GM23338 (cell line): ENCODE data around the gene OXER1. TPM values are rescaled to one million over a fixed set of nuclear protein-coding genes. Genes with fewer than 3 reads are reported as not detected.

Source experiments
- ATAC-seq: fragments of 200-7000 bp; cut with Tn5 transposase; 3 replicates; pipeline ENCODE4 v1.9.1; 2020
- DNase-seq: peaks from one replicate; pipeline ENCODE4 v3.0.0-alpha.2; 2015; ENCODE audit warnings: low spot score
- H2AFZ ChIP-seq: fragments of 200-600 bp; sonication (generic); 2 replicates; pipeline ENCODE4 v1.8.0; 2016; ENCODE audit warnings: antibody characterized with exemption, mild to moderate bottlenecking, moderate library complexity
- H3F3A ChIP-seq: fragments of 200-600 bp; sonication (generic); replicated peaks from 2 replicates; pipeline ENCODE4 v1.8.0; 2017; ENCODE audit warnings: antibody characterized with exemption, mixed run types, low read depth
- H3K27ac ChIP-seq: fragments of 200-600 bp; sonication (generic); 2 replicates; pipeline ENCODE4 v1.6.1; 2016; ENCODE audit warnings: low read depth
- H3K27me3 ChIP-seq: fragments of 200-600 bp; sonication (generic); 2 replicates; pipeline ENCODE4 v1.8.0; 2016; ENCODE audit warnings: mild to moderate bottlenecking, mixed run types, moderate library complexity; ENCODE audit not compliant: insufficient read depth
- H3K36me3 ChIP-seq: fragments of 200-600 bp; sonication (generic); 2 replicates; pipeline ENCODE4 v1.8.0; 2016; ENCODE audit warnings: mild to moderate bottlenecking; ENCODE audit not compliant: insufficient read depth
- H3K4me1 ChIP-seq: fragments of 200-600 bp; sonication (generic); 2 replicates; pipeline ENCODE4 v1.8.0; 2016; ENCODE audit warnings: mild to moderate bottlenecking, moderate library complexity; ENCODE audit not compliant: insufficient read depth
- H3K4me2 ChIP-seq: fragments of 200-600 bp; sonication (generic); 2 replicates; pipeline ENCODE4 v1.7.1; 2017; ENCODE audit warnings: mixed run types
- H3K4me3 ChIP-seq: fragments of 200-600 bp; sonication (generic); 2 replicates; pipeline ENCODE4 v1.6.1; 2016; ENCODE audit warnings: mixed run types
- H3K79me2 ChIP-seq: fragments of 200-600 bp; sonication (generic); replicated peaks from 2 replicates; pipeline ENCODE4 v1.8.0; 2017; ENCODE audit warnings: mild to moderate bottlenecking; ENCODE audit not compliant: insufficient read depth
- H3K9me2 ChIP-seq: fragments of 200-600 bp; sonication (generic); 2 replicates; pipeline ENCODE4 v1.8.0; 2017; ENCODE audit not compliant: insufficient read depth
- H4K20me1 ChIP-seq: fragments of 200-600 bp; sonication (generic); replicated peaks from 2 replicates; pipeline ENCODE4 v1.8.0; 2017; ENCODE audit warnings: mild to moderate bottlenecking; ENCODE audit not compliant: insufficient read depth
- H3K27ac Mint-ChIP-seq: 2 replicates; pipeline ENCODE4 v1.8.0; 2020; ENCODE audit warnings: inconsistent platforms, mild to moderate bottlenecking, moderate library complexity, mixed read lengths
- H3K27me3 Mint-ChIP-seq: 3 replicates; pipeline ENCODE4 v1.8.0; 2022; ENCODE audit warnings: low read depth, mild to moderate bottlenecking, moderate library complexity, mixed read lengths, inconsistent platforms; ENCODE audit not compliant: insufficient read depth, poor library complexity
- H3K36me3 Mint-ChIP-seq: 3 replicates; pipeline ENCODE4 v1.8.0; 2021; ENCODE audit warnings: low read depth, mild to moderate bottlenecking, inconsistent platforms, moderate library complexity, mixed read lengths
- H3K4me1 Mint-ChIP-seq: 3 replicates; pipeline ENCODE4 v1.8.0; 2020; ENCODE audit warnings: mild to moderate bottlenecking, inconsistent platforms, mixed read lengths
- H3K4me3 Mint-ChIP-seq: 3 replicates; pipeline ENCODE4 v1.8.0; 2021; ENCODE audit warnings: moderate library complexity, mild to moderate bottlenecking, inconsistent platforms, mixed read lengths
- H3K9me3 Mint-ChIP-seq: 3 replicates; pipeline ENCODE4 v1.8.0; 2020; ENCODE audit warnings: moderate library complexity, mild to moderate bottlenecking, inconsistent platforms, mixed read lengths
- CREB1 ChIP-seq: fragments of 250-450 bp; sonication (Bioruptor Pico); IDR thresholded peaks from 2 replicates; pipeline ENCODE4 v1.5.0; 2020; ENCODE audit warnings: low read depth, mild to moderate bottlenecking, moderate library complexity
- EZH2 ChIP-seq: fragments of 200-600 bp; sonication (generic); IDR thresholded peaks from one replicate; pipeline ENCODE4 v1.8.0; 2017; ENCODE audit warnings: antibody characterized with exemption, mild to moderate bottlenecking, low read depth; ENCODE audit not compliant: unreplicated experiment
- JUNB ChIP-seq: IDR thresholded peaks from one replicate; pipeline ENCODE4 v1.6.1; 2016; ENCODE audit warnings: antibody characterized with exemption; ENCODE audit not compliant: unreplicated experiment
- NANOG ChIP-seq: IDR thresholded peaks from 2 replicates; pipeline ENCODE4 v1.6.1; 2016; ENCODE audit warnings: antibody characterized with exemption, borderline replicate concordance
- POLR2AphosphoS5 ChIP-seq: IDR thresholded peaks from 2 replicates; pipeline ENCODE4 v1.6.1; 2016; ENCODE audit warnings: antibody characterized with exemption, low read depth
- ZNF114 ChIP-seq: fragments of 250-450 bp; sonication (Bioruptor Pico); IDR thresholded peaks from 2 replicates; pipeline ENCODE4 v1.5.0; 2020; ENCODE audit warnings: mild to moderate bottlenecking, moderate library complexity
- ZNF331 ChIP-seq: fragments of 250-450 bp; sonication (Bioruptor Pico); IDR thresholded peaks from 2 replicates; pipeline ENCODE4 v1.5.0; 2020; ENCODE audit warnings: low read depth, mild to moderate bottlenecking, moderate library complexity
- polyA plus RNA-seq: library from polyadenylated mRNA; unstranded; fragments of >200 nt; fragmentation: Nextera tagmentation; extraction: Ambion mirVana; gene quantifications from 2 replicates; pipeline ENCODE4 v1.2.1, GENCODE V29; 2016
- total RNA-seq: library from RNA; depleted of rRNA; stranded (reverse); fragments of >200 nt; shearing (Covaris generic); gene quantifications from 2 replicates; pipeline ENCODE4 v1.2.3, GENCODE V29; 2014
- TF ChIP-seq, protein P1 (sequence below), 2 experiments: fragments of 200-600 bp in 1 of 2; sonication (generic) in 1 of 2; conservative IDR thresholded peaks; 2 replicates each; pipeline versions ENCODE4 v1.5.1 to v1.6.1; 2016 to 2017; ENCODE audit warnings: antibody characterized with exemption in 2 of 2, low read depth in 2 of 2, mild to moderate bottlenecking in 2 of 2, moderate library complexity in 1 of 2
- TF ChIP-seq, protein P2 (sequence below): IDR thresholded peaks from one replicate; pipeline ENCODE4 v1.6.1; 2018; ENCODE audit warnings: antibody characterized with exemption; ENCODE audit not compliant: unreplicated experiment
- TF ChIP-seq, protein P3 (sequence below): fragments of 250-450 bp; sonication (Bioruptor Pico); IDR thresholded peaks from 2 replicates; pipeline ENCODE4 v1.5.0; 2020; ENCODE audit warnings: mild to moderate bottlenecking, moderate library complexity

Gene OXER1
- total and polyA plus RNA-seq, 2 experiments from 2014 or later, result 0.69 to 1.5 TPM

DNA sequence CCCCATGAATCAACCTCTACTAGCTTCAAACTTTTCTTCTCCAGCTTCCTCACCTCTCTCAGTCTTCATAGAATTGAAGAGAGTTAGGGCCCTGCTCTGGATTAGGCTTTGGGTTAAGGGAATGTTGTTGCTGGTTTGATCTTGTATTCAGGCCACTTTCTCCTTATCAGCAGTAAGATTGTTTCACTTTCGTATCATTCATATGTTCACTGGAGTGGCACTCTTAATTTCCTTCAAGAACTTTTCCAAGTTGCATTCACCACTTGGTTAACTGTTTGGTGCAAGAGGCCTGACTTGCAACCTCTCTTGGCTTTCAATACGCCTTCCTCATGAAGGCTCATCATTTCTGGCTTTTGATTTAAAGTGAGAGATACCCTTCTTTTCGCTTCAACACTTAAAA, 22.8 kb downstream of the OXER1 start:
- no peak for TF ChIP-seq JUNB
- TF ChIP-seq, protein P1, sequence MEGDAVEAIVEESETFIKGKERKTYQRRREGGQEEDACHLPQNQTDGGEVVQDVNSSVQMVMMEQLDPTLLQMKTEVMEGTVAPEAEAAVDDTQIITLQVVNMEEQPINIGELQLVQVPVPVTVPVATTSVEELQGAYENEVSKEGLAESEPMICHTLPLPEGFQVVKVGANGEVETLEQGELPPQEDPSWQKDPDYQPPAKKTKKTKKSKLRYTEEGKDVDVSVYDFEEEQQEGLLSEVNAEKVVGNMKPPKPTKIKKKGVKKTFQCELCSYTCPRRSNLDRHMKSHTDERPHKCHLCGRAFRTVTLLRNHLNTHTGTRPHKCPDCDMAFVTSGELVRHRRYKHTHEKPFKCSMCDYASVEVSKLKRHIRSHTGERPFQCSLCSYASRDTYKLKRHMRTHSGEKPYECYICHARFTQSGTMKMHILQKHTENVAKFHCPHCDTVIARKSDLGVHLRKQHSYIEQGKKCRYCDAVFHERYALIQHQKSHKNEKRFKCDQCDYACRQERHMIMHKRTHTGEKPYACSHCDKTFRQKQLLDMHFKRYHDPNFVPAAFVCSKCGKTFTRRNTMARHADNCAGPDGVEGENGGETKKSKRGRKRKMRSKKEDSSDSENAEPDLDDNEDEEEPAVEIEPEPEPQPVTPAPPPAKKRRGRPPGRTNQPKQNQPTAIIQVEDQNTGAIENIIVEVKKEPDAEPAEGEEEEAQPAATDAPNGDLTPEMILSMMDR (conservative IDR thresholded peaks at IDR 0.05; ENCODE audit: low read depth in 2 of 2), result no peak
- TF ChIP-seq EZH2, result no peak
- TF ChIP-seq, protein P2, sequence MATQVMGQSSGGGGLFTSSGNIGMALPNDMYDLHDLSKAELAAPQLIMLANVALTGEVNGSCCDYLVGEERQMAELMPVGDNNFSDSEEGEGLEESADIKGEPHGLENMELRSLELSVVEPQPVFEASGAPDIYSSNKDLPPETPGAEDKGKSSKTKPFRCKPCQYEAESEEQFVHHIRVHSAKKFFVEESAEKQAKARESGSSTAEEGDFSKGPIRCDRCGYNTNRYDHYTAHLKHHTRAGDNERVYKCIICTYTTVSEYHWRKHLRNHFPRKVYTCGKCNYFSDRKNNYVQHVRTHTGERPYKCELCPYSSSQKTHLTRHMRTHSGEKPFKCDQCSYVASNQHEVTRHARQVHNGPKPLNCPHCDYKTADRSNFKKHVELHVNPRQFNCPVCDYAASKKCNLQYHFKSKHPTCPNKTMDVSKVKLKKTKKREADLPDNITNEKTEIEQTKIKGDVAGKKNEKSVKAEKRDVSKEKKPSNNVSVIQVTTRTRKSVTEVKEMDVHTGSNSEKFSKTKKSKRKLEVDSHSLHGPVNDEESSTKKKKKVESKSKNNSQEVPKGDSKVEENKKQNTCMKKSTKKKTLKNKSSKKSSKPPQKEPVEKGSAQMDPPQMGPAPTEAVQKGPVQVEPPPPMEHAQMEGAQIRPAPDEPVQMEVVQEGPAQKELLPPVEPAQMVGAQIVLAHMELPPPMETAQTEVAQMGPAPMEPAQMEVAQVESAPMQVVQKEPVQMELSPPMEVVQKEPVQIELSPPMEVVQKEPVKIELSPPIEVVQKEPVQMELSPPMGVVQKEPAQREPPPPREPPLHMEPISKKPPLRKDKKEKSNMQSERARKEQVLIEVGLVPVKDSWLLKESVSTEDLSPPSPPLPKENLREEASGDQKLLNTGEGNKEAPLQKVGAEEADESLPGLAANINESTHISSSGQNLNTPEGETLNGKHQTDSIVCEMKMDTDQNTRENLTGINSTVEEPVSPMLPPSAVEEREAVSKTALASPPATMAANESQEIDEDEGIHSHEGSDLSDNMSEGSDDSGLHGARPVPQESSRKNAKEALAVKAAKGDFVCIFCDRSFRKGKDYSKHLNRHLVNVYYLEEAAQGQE, result no peak
- TF ChIP-seq CREB1 (CRISPR knock-in tag), result no peak
- TF ChIP-seq NANOG, result no peak
- TF ChIP-seq ZNF331 (CRISPR knock-in tag), result no peak
- no peak for TF ChIP-seq POLR2AphosphoS5
- no peak for TF ChIP-seq ZNF114
- TF ChIP-seq, protein P3, sequence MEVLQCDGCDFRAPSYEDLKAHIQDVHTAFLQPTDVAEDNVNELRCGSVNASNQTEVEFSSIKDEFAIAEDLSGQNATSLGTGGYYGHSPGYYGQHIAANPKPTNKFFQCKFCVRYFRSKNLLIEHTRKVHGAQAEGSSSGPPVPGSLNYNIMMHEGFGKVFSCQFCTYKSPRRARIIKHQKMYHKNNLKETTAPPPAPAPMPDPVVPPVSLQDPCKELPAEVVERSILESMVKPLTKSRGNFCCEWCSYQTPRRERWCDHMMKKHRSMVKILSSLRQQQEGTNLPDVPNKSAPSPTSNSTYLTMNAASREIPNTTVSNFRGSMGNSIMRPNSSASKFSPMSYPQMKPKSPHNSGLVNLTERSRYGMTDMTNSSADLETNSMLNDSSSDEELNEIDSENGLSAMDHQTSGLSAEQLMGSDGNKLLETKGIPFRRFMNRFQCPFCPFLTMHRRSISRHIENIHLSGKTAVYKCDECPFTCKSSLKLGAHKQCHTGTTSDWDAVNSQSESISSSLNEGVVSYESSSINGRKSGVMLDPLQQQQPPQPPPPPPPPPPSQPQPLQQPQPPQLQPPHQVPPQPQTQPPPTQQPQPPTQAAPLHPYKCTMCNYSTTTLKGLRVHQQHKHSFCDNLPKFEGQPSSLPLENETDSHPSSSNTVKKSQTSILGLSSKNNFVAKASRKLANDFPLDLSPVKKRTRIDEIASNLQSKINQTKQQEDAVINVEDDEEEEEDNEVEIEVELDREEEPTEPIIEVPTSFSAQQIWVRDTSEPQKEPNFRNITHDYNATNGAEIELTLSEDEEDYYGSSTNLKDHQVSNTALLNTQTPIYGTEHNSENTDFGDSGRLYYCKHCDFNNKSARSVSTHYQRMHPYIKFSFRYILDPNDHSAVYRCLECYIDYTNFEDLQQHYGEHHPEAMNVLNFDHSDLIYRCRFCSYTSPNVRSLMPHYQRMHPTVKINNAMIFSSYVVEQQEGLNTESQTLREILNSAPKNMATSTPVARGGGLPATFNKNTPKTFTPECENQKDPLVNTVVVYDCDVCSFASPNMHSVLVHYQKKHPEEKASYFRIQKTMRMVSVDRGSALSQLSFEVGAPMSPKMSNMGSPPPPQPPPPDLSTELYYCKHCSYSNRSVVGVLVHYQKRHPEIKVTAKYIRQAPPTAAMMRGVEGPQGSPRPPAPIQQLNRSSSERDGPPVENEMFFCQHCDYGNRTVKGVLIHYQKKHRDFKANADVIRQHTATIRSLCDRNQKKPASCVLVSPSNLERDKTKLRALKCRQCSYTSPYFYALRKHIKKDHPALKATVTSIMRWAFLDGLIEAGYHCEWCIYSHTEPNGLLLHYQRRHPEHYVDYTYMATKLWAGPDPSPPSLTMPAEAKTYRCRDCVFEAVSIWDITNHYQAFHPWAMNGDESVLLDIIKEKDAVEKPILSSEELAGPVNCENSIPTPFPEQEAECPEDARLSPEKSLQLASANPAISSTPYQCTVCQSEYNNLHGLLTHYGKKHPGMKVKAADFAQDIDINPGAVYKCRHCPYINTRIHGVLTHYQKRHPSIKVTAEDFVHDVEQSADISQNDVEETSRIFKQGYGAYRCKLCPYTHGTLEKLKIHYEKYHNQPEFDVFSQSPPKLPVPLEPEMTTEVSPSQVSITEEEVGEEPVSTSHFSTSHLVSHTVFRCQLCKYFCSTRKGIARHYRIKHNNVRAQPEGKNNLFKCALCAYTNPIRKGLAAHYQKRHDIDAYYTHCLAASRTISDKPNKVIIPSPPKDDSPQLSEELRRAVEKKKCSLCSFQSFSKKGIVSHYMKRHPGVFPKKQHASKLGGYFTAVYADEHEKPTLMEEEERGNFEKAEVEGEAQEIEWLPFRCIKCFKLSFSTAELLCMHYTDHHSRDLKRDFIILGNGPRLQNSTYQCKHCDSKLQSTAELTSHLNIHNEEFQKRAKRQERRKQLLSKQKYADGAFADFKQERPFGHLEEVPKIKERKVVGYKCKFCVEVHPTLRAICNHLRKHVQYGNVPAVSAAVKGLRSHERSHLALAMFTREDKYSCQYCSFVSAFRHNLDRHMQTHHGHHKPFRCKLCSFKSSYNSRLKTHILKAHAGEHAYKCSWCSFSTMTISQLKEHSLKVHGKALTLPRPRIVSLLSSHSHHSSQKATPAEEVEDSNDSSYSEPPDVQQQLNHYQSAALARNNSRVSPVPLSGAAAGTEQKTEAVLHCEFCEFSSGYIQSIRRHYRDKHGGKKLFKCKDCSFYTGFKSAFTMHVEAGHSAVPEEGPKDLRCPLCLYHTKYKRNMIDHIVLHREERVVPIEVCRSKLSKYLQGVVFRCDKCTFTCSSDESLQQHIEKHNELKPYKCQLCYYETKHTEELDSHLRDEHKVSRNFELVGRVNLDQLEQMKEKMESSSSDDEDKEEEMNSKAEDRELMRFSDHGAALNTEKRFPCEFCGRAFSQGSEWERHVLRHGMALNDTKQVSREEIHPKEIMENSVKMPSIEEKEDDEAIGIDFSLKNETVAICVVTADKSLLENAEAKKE (CRISPR knock-in tag), result no peak
- Mint-ChIP-seq H3K4me1 (peaks cover 28% of the 10 kb centered on the region), H3K9me3 (peaks cover 8% of the 10 kb centered on the region; the same call in 2 of the 3 replicates), H3K4me3 (no peak overlapping the region), H3K27ac (no peak overlapping the region), H3K27me3 (peaks cover 10% of the 10 kb centered on the region), H3K36me3 (peaks cover 37% of the 10 kb centered on the region)
- Histone ChIP-seq H4K20me1 (no peaks in the 10 kb centered on the region), H3K36me3 (no peaks in the 10 kb centered on the region), H2AFZ (no peak overlapping the region), H3K9me2 (peaks cover 7% of the 10 kb centered on the region), H3F3A (no peaks in the 10 kb centered on the region), H3K27me3 (no peaks in the 10 kb centered on the region), H3K4me3 (no peak overlapping the region), H3K27ac (no peak overlapping the region), H3K4me2 (no peak overlapping the region), H3K4me1 (no peaks in the 10 kb centered on the region), H3K79me2 (no peaks in the 10 kb centered on the region)
- ATAC-seq (no peak), DNase-seq (no peak)
